Ureter (tissue), 1 donor: ENCODE measurements around the gene MXD4. TPM values are rescaled to one million over a fixed set of nuclear protein-coding genes. Genes with fewer than 3 reads are reported as not detected.
"Not testable (repeated sequence)": the region's sequence is repeated elsewhere in the genome, so short reads cannot be mapped to it uniquely, and the experiment has no call there.

Experiments used
- DNase-seq: peaks from one replicate; pipeline ENCODE4 v3.0.0-alpha.2; 2020; ENCODE audit warnings: low spot score
- total RNA-seq: library from RNA; stranded (reverse); gene quantifications from one replicate; pipeline ENCODE4 v1.2.4, GENCODE V29; 2023
- donor health status: DM: yes; HTN: yes; CAD: no.

MXD4 gene
- total RNA-seq, 1 donor from 2014 or later = 34.5 TPM

GRCh38 chr4:2275546-2276251, 13.8 kb upstream of the MXD4 start:
- DNase-seq = no peak

- DNase-seq = not testable (repeated sequence)
These were observed 13.1 kb upstream of the MXD4 start for GRCh38 chr4:2275044-2275397.

GRCh38 chr4:2274320-2275043, 12.6 kb upstream of the MXD4 start:
- DNase-seq = no peak

GRCh38 chr4:2273657-2274319, 11.9 kb upstream of the MXD4 start:
- no peak for DNase-seq

GRCh38 chr4:2273221-2273620, 11.3 kb upstream of the MXD4 start:
- DNase-seq = no peak

GRCh38 chr4:2272828-2273120, 10.9 kb upstream of the MXD4 start:
- DNase-seq = no peak

GRCh38 chr4:2272026-2272827, 10.3 kb upstream of the MXD4 start:
- no peak for DNase-seq

GRCh38 chr4:2271279-2272025, 9.5 kb upstream of the MXD4 start:
- no peak for DNase-seq

GRCh38 chr4:2270341-2271165, 8.6 kb upstream of the MXD4 start:
- DNase-seq = no peak

- DNase-seq = no peak
These were observed 7.8 kb upstream of the MXD4 start for GRCh38 chr4:2269618-2270163.

GRCh38 chr4:2269206-2269531, 7.3 kb upstream of the MXD4 start:
- DNase-seq = no peak

- no peak for DNase-seq
These were observed 6.7 kb upstream of the MXD4 start for GRCh38 chr4:2268357-2269205.

GRCh38 chr4:2267841-2268240, 5.9 kb upstream of the MXD4 start:
- no peak for DNase-seq

- no peak for DNase-seq
These were observed 5.5 kb upstream of the MXD4 start for GRCh38 chr4:2267320-2267811.

- DNase-seq = no peak
These were observed 4.9 kb upstream of the MXD4 start for GRCh38 chr4:2266821-2267220.

GRCh38 chr4:2266181-2266580, 4.3 kb upstream of the MXD4 start:
- DNase-seq = peak; percentile 81

GRCh38 chr4:2265113-2266110, 3.5 kb upstream of the MXD4 start:
- DNase-seq = no peak

- DNase-seq = no peak
These were observed 2.7 kb upstream of the MXD4 start for GRCh38 chr4:2264481-2265041.
